Colonic mucosa (tissue), 4 donors: ENCODE results near the gene CLEC18C. TPM values are rescaled to one million over a fixed set of nuclear protein-coding genes. Genes with fewer than 3 reads are reported as not detected.

Experiments used
- DNase-seq: peaks from one replicate; pipeline ENCODE4 v3.0.0-alpha.2; 2020
- H3K27ac ChIP-seq: fragments of 200-600 bp; one replicate; pipeline ENCODE4 v1.8.0; 2021
- H3K27me3 ChIP-seq: fragments of 200-600 bp; one replicate; pipeline ENCODE4 v1.8.0; 2021
- H3K36me3 ChIP-seq: fragments of 200-600 bp; one replicate; pipeline ENCODE4 v1.8.0; 2021
- H3K4me1 ChIP-seq: fragments of 200-600 bp; one replicate; pipeline ENCODE4 v1.8.0; 2021; ENCODE audit warnings: mild to moderate bottlenecking
- H3K4me3 ChIP-seq: fragments of 200-600 bp; one replicate; pipeline ENCODE4 v1.8.0; 2021
- H3K9ac ChIP-seq, 2 donors: one replicate each; pipeline ENCODE4 v1.7.0; 2013; ENCODE audit warnings: control low read depth in 2 of 2, low read depth in 2 of 2, low read length in 2 of 2
- H3K9me3 ChIP-seq: fragments of 200-600 bp; one replicate; pipeline ENCODE4 v1.8.0; 2021
- CTCF ChIP-seq: fragments of 200-600 bp; IDR thresholded peaks from one replicate; pipeline ENCODE4 v1.8.0; 2022; ENCODE audit warnings: antibody characterized with exemption, mild to moderate bottlenecking
- intact Hi-C: fragments of 100-400 bp; cut with DNase I; formaldehyde crosslinking; loops from one replicate; pipeline ENCODE4 v1.14.1; 2022
- total RNA-seq, 2 donors: library from RNA; stranded (reverse); fragmentation: NEBNext Ultra II Directional in 1 of 2; extraction: Animal tissue kit (Norgen Biotek cat#: 25700) in 1 of 2; gene quantifications; one replicate each; pipeline ENCODE4 v1.2.1, GENCODE V29; 2021
- donor health status: healthy.
- donor health status: DM: no; HTN: no; CAD: no.
- donor health status: DM: no; HTN: no; CAD: no.

Gene CLEC18C
- total RNA-seq, 2 donors from 2014 or later: 0.10 to 0.35 TPM

GRCh38 chr16:70157105-70157476 is 16.5 kb upstream of the CLEC18C start:
- intact Hi-C loops: no loop called here
- TF ChIP-seq CTCF: no peak
- H3K9ac ChIP-seq: no peak overlapping the region

GRCh38 chr16:70157477-70158260 is 15.9 kb upstream of the CLEC18C start:
- Histone ChIP-seq H3K27ac (no peak overlapping the region), H3K36me3 (peaks cover 41% of the 10 kb centered on the region), H3K4me3 (no peak overlapping the region), H3K27me3 (no peaks in the 10 kb centered on the region), H3K9me3 (no peaks in the 10 kb centered on the region), H3K9ac (no peak overlapping the region), H3K4me1 (peaks cover 4% of the 10 kb centered on the region)
- no peak for TF ChIP-seq CTCF
- DNase-seq: no peak
- intact Hi-C loops: no loop called here

More at GRCh38 chr16:70157105-70157476, 16.5 kb upstream of the CLEC18C start:
- H3K27me3 ChIP-seq: no peaks in the 10 kb centered on the region
- no peak overlapping the region for H3K4me3 ChIP-seq
- H3K27ac ChIP-seq: no peak overlapping the region
- H3K4me1 ChIP-seq: no peaks in the 10 kb centered on the region
- H3K9me3 ChIP-seq: no peaks in the 10 kb centered on the region
- peaks cover 41% of the 10 kb centered on the region for H3K36me3 ChIP-seq
- DNase-seq: peak; percentile 14

- H3K4me3 ChIP-seq: no peak overlapping the region
- no peak overlapping the region for H3K9ac ChIP-seq
- TF ChIP-seq CTCF: no peak
- no peaks in the 10 kb centered on the region for H3K9me3 ChIP-seq
- no peak overlapping the region for H3K27ac ChIP-seq
- peaks cover 6% of the 10 kb centered on the region for H3K4me1 ChIP-seq
- DNase-seq: no peak
- peaks cover 41% of the 10 kb centered on the region for H3K36me3 ChIP-seq
- no peaks in the 10 kb centered on the region for H3K27me3 ChIP-seq
- intact Hi-C loops: no loop called here
Measured at GRCh38 chr16:70158261-70158939, 15.2 kb upstream of the CLEC18C start.

GRCh38 chr16:70159355-70160348 is 13.9 kb upstream of the CLEC18C start:
- intact Hi-C loops: loop anchor here (10.0 kb wide), 1 partner anchor 95 kb away; the partner anchor contains the start of gene EXOSC6
- no peak for DNase-seq

More at GRCh38 chr16:70159355-70160348, 13.9 kb upstream of the CLEC18C start:
- TF ChIP-seq CTCF: no peak
- Histone ChIP-seq H3K4me3 (no peak overlapping the region), H3K4me1 (peaks cover 6% of the 10 kb centered on the region), H3K9me3 (no peaks in the 10 kb centered on the region), H3K9ac (no peak overlapping the region), H3K36me3 (peaks cover 30% of the 10 kb centered on the region), H3K27me3 (no peaks in the 10 kb centered on the region), H3K27ac (no peak overlapping the region)
